Measurements from ENCODE around the gene KIF9. TPM values are rescaled to one million over a fixed set of nuclear protein-coding genes. Genes with fewer than 3 reads are reported as not detected.

KIF9 gene
- total RNA-seq, 1 donor from 2014 or later = 2.5 TPM

DNA sequence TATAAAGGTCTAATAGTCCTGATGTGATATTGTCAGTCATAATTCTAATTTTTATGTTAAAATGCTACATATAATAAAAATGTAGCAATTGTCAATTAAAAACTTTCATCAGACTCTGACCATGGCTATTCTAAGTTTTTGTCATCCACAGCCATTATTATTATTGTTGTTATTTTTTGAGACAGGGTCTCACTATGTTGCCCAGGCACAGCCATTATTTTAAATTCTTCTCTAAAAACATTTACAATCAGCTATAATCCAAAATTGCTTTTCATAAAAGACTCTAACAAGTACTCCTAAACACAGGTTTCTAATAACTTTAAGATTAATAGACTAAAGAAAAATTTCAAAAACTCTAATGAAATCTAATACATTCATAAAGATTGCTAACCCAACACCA is 77.7 kb downstream of the KIF9 start:
- no peaks in the 10 kb centered on the region for H3K4me1 Mint-ChIP-seq
- POLR2A ChIA-PET = no interaction called here
- H3K4me3 Mint-ChIP-seq = no peak overlapping the region
- no peak overlapping the region for H3K27ac Mint-ChIP-seq
- H3K36me3 Mint-ChIP-seq (ENCODE audit: low read depth) = no peaks in the 10 kb centered on the region
- ATAC-seq (ENCODE audit: low read depth) (no peak), DNase-seq (no peak)
- CTCF ChIA-PET = no interaction called here
- H3K27me3 Mint-ChIP-seq = no peaks in the 10 kb centered on the region
- intact Hi-C loops (cut with micrococcal nuclease) = no loop called here
- no peaks in the 10 kb centered on the region for H3K9me3 Mint-ChIP-seq
- TF ChIP-seq, protein P1, sequence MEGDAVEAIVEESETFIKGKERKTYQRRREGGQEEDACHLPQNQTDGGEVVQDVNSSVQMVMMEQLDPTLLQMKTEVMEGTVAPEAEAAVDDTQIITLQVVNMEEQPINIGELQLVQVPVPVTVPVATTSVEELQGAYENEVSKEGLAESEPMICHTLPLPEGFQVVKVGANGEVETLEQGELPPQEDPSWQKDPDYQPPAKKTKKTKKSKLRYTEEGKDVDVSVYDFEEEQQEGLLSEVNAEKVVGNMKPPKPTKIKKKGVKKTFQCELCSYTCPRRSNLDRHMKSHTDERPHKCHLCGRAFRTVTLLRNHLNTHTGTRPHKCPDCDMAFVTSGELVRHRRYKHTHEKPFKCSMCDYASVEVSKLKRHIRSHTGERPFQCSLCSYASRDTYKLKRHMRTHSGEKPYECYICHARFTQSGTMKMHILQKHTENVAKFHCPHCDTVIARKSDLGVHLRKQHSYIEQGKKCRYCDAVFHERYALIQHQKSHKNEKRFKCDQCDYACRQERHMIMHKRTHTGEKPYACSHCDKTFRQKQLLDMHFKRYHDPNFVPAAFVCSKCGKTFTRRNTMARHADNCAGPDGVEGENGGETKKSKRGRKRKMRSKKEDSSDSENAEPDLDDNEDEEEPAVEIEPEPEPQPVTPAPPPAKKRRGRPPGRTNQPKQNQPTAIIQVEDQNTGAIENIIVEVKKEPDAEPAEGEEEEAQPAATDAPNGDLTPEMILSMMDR (IDR thresholded peaks at IDR 0.05) = no peak

GRCh38 chr3:47202542-47202941 is 80.1 kb downstream of the KIF9 start:
- ATAC-seq (ENCODE audit: low read depth) (no peak), DNase-seq (no peak)
- no peaks in the 10 kb centered on the region for H3K27me3 Mint-ChIP-seq
- CTCF ChIA-PET = no interaction called here
- no peak overlapping the region for H3K27ac Mint-ChIP-seq
- no peaks in the 10 kb centered on the region for H3K36me3 Mint-ChIP-seq (ENCODE audit: low read depth)
- POLR2A ChIA-PET = no interaction called here
- TF ChIP-seq, protein P1 (IDR thresholded peaks at IDR 0.05) = no peak
- H3K4me3 Mint-ChIP-seq = no peak overlapping the region
- H3K4me1 Mint-ChIP-seq = no peaks in the 10 kb centered on the region
- no peaks in the 10 kb centered on the region for H3K9me3 Mint-ChIP-seq
- intact Hi-C loops (cut with micrococcal nuclease) = no loop called here

- H3K36me3 Mint-ChIP-seq (ENCODE audit: low read depth) = peaks cover 2% of the 10 kb centered on the region
- intact Hi-C loops (cut with micrococcal nuclease) = no loop called here
- ChIA-PET POLR2A (no interaction called here), CTCF (no interaction called here)
- ATAC-seq (ENCODE audit: low read depth) (no peak), DNase-seq (no peak)
- no peaks in the 10 kb centered on the region for H3K27me3 Mint-ChIP-seq
- TF ChIP-seq, protein P1 (IDR thresholded peaks at IDR 0.05) = no peak
- H3K4me1 Mint-ChIP-seq = no peaks in the 10 kb centered on the region
- H3K4me3 Mint-ChIP-seq = no peak overlapping the region
- no peaks in the 10 kb centered on the region for H3K9me3 Mint-ChIP-seq
- H3K27ac Mint-ChIP-seq = no peak overlapping the region
These were observed 85.3 kb downstream of the KIF9 start for GRCh38 chr3:47197287-47197686.

GRCh38 chr3:47194994-47195393 is 87.6 kb downstream of the KIF9 start:
- TF ChIP-seq, protein P1 (IDR thresholded peaks at IDR 0.05) = no peak
- POLR2A ChIA-PET = no interaction called here
- Mint-ChIP-seq H3K9me3 (no peaks in the 10 kb centered on the region), H3K27ac (no peak overlapping the region), H3K36me3 (ENCODE audit: low read depth) (peaks cover 2% of the 10 kb centered on the region), H3K4me1 (no peaks in the 10 kb centered on the region), H3K27me3 (no peaks in the 10 kb centered on the region), H3K4me3 (no peak overlapping the region)
- intact Hi-C loops (cut with micrococcal nuclease) = no loop called here
- ATAC-seq (ENCODE audit: low read depth) = no peak
- CTCF ChIA-PET = no interaction called here
- DNase-seq = no peak

DNA sequence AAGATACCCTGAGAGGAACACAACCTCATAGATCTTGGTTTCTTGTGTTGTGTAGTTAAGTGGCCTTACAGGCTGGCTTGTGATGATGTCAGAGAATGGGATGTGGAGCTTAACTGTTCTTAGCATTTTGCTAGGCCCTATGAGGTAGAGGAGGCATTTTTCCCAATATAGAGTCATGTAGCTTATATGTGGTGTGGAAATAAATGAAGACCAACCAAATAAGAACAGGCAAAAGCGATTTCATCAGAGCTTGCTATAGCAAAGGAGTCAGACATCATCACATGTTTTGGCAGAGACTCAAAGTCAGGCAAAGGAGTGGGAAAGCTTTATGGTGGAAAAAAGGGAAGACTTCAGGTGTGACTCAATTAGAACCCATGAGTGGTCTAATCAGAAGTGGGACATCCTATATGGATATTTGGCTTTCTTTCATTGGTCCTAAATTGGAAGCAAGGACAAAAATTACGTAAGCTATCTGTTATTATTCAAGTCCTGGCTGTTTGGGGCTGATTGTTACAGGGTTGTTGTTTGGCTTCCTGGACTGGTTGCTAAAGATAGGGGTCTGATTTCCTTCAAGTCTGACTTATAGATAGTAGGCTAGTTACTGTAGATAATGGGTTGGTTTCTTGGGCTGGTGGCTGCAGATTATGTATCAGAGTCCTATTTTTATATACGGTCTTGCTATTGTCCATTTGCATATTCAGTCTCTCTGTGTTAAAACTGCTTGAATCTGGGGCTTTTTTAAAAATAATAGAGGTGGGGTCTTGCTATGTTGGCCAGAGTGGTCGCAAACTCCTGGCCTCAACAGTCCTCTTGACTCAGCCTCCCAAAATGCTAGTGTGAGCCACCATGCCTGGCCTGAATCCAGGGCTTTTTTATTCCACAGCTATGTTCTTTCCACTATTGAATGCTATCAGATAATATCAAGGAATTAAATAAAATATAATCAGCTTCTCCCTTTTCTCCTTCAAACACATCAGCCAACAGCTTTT is 88.4 kb downstream of the KIF9 start:
- Mint-ChIP-seq H3K36me3 (ENCODE audit: low read depth) (peaks cover 2% of the 10 kb centered on the region), H3K4me1 (no peaks in the 10 kb centered on the region), H3K27ac (peak overlapping the region; percentile 53), H3K4me3 (no peak overlapping the region), H3K9me3 (no peaks in the 10 kb centered on the region), H3K27me3 (no peaks in the 10 kb centered on the region)
- CTCF ChIA-PET = no interaction called here
- ATAC-seq (ENCODE audit: low read depth) (no peak), DNase-seq (no peak)
- TF ChIP-seq, protein P1 (IDR thresholded peaks at IDR 0.05) = no peak
- intact Hi-C loops (cut with micrococcal nuclease) = no loop called here
- POLR2A ChIA-PET = no interaction called here
